GM12878 (cell line): Measurements from ENCODE around the gene GALNT17. TPM values are rescaled to one million over a fixed set of nuclear protein-coding genes. Genes with fewer than 3 reads are reported as not detected.

Experiments used
- ATAC-seq: fragments of 200-7000 bp; cut with Tn5 transposase; 3 replicates; pipeline ENCODE4 v1.9.1; 2020; ENCODE audit warnings: mild to moderate bottlenecking, moderate library complexity
- BruUV-seq: library from RNA; stranded (reverse); fragments of 400-500 nt; replicated peaks from 2 replicates; lab custom pipeline; 2021; lab: Mats Ljungman, UMichigan
- CTCF ChIA-PET: fragments of 300-600 bp; sonication (Branson Sonifier 250); formaldehyde crosslinking; extraction: SDS; loops from one replicate; lab custom pipeline; 2021; ENCODE audit warnings: inconsistent platforms; lab: Yijun Ruan, JAX
- POLR2A ChIA-PET: fragments of 350-600 bp; formaldehyde crosslinking; extraction: SDS; loops from one replicate; lab custom pipeline; 2021; ENCODE audit warnings: inconsistent platforms; lab: Charles Lee
- RAD21 ChIA-PET: fragments of 300-600 bp; sonication (Branson Sonifier 250); formaldehyde crosslinking; loops from one replicate; lab custom pipeline; 2023; ENCODE audit warnings: antibody characterized with exemption; ENCODE audit not compliant: unreplicated experiment; lab: Charles Lee
- SMC1A ChIA-PET: fragments of 300-600 bp; sonication (Branson Sonifier 250); formaldehyde crosslinking; loops from one replicate; lab custom pipeline; 2023; ENCODE audit not compliant: unreplicated experiment, uncharacterized antibody; lab: Charles Lee
- DNase-seq: peaks from one replicate; pipeline ENCODE4 v3.0.0-alpha.2; 2011; ENCODE audit warnings: low read depth, low spot score
- FAIRE-seq: peaks from 3 replicates; lab custom pipeline; 2011; peaks lifted over from hg19 to GRCh38; lab: Jason Lieb, UNC
- H2AFZ ChIP-seq: 2 replicates; pipeline ENCODE4 v1.6.0; 2011; ENCODE audit warnings: low read depth, low read length, control low read depth; ENCODE audit not compliant: control insufficient read depth
- H3K27ac ChIP-seq: 2 replicates; pipeline ENCODE4 v1.5.1; 2011; ENCODE audit warnings: control low read depth; ENCODE audit not compliant: control insufficient read depth, insufficient read depth
- H3K27me3 ChIP-seq, 2 experiments: replicated peaks in 1 of 2; 2 replicates each; pipeline versions ENCODE4 v1.6.0 to v1.6.1; 2011; ENCODE audit warnings: low read length in 1 of 2; ENCODE audit not compliant: control insufficient read depth in 2 of 2, insufficient read depth in 2 of 2
- H3K36me3 ChIP-seq, 2 experiments: 2 replicates each; pipeline ENCODE4 v1.5.1; 2011; ENCODE audit warnings: low read length in 1 of 2; ENCODE audit not compliant: control insufficient read depth in 2 of 2, insufficient read depth in 2 of 2
- H3K4me1 ChIP-seq: 2 replicates; pipeline ENCODE4 v1.6.1; 2011; ENCODE audit warnings: mild to moderate bottlenecking, low read length, moderate library complexity, mixed read lengths; ENCODE audit not compliant: control insufficient read depth, insufficient read depth
- H3K4me2 ChIP-seq: 2 replicates; pipeline ENCODE4 v1.6.0; 2011; ENCODE audit warnings: control low read depth; ENCODE audit not compliant: control insufficient read depth, insufficient read depth
- H3K4me3 ChIP-seq: fragments of 200-600 bp; sonication (generic); 2 replicates; pipeline ENCODE4 v1.5.1; 2016
- H3K79me2 ChIP-seq: 2 replicates; pipeline ENCODE4 v1.6.0; 2011; ENCODE audit warnings: low read length; ENCODE audit not compliant: control insufficient read depth, insufficient read depth
- H3K9ac ChIP-seq: 2 replicates; pipeline ENCODE4 v1.8.0; 2011; ENCODE audit warnings: low read length, control low read depth, mixed read lengths; ENCODE audit not compliant: control insufficient read depth, insufficient read depth
- H3K9me3 ChIP-seq: replicated peaks from 3 replicates; pipeline ENCODE4 v1.5.1; 2011; ENCODE audit warnings: mild to moderate bottlenecking, low read length; ENCODE audit not compliant: control insufficient read depth, insufficient read depth
- H4K20me1 ChIP-seq: 2 replicates; pipeline ENCODE4 v1.6.0; 2011; ENCODE audit not compliant: control insufficient read depth, insufficient read depth
- GABPA ChIP-seq: IDR thresholded peaks from 2 replicates; pipeline ENCODE4 v1.6.1; 2014; ENCODE audit warnings: antibody characterized with exemption, low read depth, mild to moderate bottlenecking, inconsistent platforms
- PAX8 ChIP-seq: fragments of 450-650 bp; IDR thresholded peaks from 2 replicates; pipeline ENCODE4 v1.6.1; 2017; ENCODE audit warnings: mild to moderate bottlenecking, moderate library complexity
- RELB ChIP-seq: fragments of 450-650 bp; IDR thresholded peaks from 2 replicates; pipeline ENCODE4 v1.6.1; 2017; ENCODE audit warnings: low read depth, mild to moderate bottlenecking, moderate library complexity
- TCF3 ChIP-seq: IDR thresholded peaks from 2 replicates; pipeline ENCODE4 v1.6.1; 2012; ENCODE audit warnings: low read depth, mild to moderate bottlenecking, low read length, borderline replicate concordance; ENCODE audit not compliant: insufficient read depth
- YBX1 ChIP-seq: fragments of 450-650 bp; IDR thresholded peaks from 2 replicates; pipeline ENCODE4 v1.6.1; 2016; ENCODE audit warnings: antibody characterized with exemption
- WGBS: methylation state at CpG from one replicate; pipeline ENCODE4 v1.1.6; 2016; ENCODE audit warnings: low lambda C conversion rate; ENCODE audit not compliant: insufficient replicate concordance, insufficient coverage; ENCODE audit errors: missing lambda C conversion rate; 5-methylcytosine and 5-hydroxymethylcytosine counted together
- in situ Hi-C: fragments of 300-500 bp; cut with MboI; formaldehyde crosslinking; loops from 9 replicates; pipeline ENCODE4 v1.14.3; 2018; ENCODE audit warnings: mixed read lengths
- intact Hi-C: fragments of 100-400 bp; cut with micrococcal nuclease; formaldehyde crosslinking; loops from one replicate; pipeline ENCODE4 v1.14.2; 2022; ENCODE audit not compliant: unreplicated experiment
- polyA plus RNA-seq, 11 experiments: library from polyadenylated mRNA; depleted of rRNA in 4 of 11; unstranded in 6 of 11; stranded (reverse) in 5 of 11; fragments of >200 nt; fragmentation: Nextera tagmentation in 4 of 11; fragmentation: Illumina TruSeq in 1 of 11; extraction: Ambion mirVana in 4 of 11; extraction: Trizol in 1 of 11; gene quantifications; 1 replicate in 1 of 11; 2 replicates in 10 of 11; pipeline versions ENCODE4 v1.2.1 to v1.2.3, GENCODE V29; 2011 to 2016; ENCODE audit warnings: inconsistent platforms in 2 of 11, missing spikeins in 2 of 11, low read depth in 1 of 11
- total RNA-seq, 4 experiments: library from RNA; depleted of rRNA in 3 of 4; stranded (reverse); fragments of >200 nt in 3 of 4; fragmentation: Illumina TruSeq in 1 of 4; extraction: Trizol in 1 of 4; gene quantifications; 2 replicates each; pipeline versions ENCODE4 v1.2.1 to v1.2.3, GENCODE V29; 2013 to 2021

GALNT17 gene
- total and polyA plus RNA-seq, 10 of the 15 experiments (the other 5 are each of a cell fraction or from before 2014, with no cell fraction given), result 0.12 to 0.15 TPM; not detected in 8

- no peak for FAIRE-seq
- Histone ChIP-seq H3K4me3 (no peak overlapping the region), H3K36me3 (no peaks in the 10 kb centered on the region), H3K9me3 (no peaks in the 10 kb centered on the region; the same call in 2 of the 3 replicates), H3K27me3 (no peaks in the 10 kb centered on the region), H4K20me1 (no peaks in the 10 kb centered on the region), H3K9ac (no peak overlapping the region), H3K4me1 (no peaks in the 10 kb centered on the region), H3K27ac (no peak overlapping the region), H2AFZ (no peak overlapping the region), H3K79me2 (no peaks in the 10 kb centered on the region), H3K4me2 (no peak overlapping the region)
- no TSS peak for BruUV-seq
- no peak for ATAC-seq
- WGBS, result 11% methylated on average over 3 of the region's 5 CpGs
- no peak for DNase-seq
- intact Hi-C loops, result no loop called here
- ChIA-PET POLR2A (no interaction called here), CTCF (no interaction called here), SMC1A (interaction anchor here (0.6 kb wide), 1 partner anchor 333 kb away, joined by 3 read pairs; no protein-coding TSS in a partner anchor), RAD21 (no interaction called here)
- in situ Hi-C loops, result no loop called here
- TF ChIP-seq PAX8 (no peak), GABPA (no peak), TCF3 (no peak), RELB (no peak), YBX1 (no peak)
These were observed 61.3 kb downstream of the GALNT17 start for GRCh38 chr7:71193099-71193810.
